Measurements from ENCODE around the gene ARFGEF3.

ARFGEF3 gene

DNA sequence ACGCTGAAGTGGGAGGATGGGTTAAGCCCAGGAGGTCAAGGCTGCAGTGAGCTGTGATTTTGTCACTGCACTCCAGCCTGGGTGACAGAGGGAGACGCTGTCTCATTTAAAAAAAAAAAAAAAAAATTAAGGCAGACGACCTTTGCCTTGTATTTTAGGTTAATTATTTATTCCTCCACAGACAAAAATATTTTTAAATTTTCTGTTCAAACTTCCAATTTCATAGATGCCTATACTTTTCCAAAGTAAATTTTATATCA is 209.6 kb downstream of the ARFGEF3 start:
- TF ChIP-seq, protein P1, sequence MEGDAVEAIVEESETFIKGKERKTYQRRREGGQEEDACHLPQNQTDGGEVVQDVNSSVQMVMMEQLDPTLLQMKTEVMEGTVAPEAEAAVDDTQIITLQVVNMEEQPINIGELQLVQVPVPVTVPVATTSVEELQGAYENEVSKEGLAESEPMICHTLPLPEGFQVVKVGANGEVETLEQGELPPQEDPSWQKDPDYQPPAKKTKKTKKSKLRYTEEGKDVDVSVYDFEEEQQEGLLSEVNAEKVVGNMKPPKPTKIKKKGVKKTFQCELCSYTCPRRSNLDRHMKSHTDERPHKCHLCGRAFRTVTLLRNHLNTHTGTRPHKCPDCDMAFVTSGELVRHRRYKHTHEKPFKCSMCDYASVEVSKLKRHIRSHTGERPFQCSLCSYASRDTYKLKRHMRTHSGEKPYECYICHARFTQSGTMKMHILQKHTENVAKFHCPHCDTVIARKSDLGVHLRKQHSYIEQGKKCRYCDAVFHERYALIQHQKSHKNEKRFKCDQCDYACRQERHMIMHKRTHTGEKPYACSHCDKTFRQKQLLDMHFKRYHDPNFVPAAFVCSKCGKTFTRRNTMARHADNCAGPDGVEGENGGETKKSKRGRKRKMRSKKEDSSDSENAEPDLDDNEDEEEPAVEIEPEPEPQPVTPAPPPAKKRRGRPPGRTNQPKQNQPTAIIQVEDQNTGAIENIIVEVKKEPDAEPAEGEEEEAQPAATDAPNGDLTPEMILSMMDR (IDR thresholded peaks at IDR 0.05; ENCODE audit: low read length, missing control alignments): no peak
- no peak overlapping the region for H3K4me3 ChIP-seq (replicated peaks; ENCODE audit: low read depth, low read length)
- no peak for DNase-seq (ENCODE audit: low read depth)

DNA sequence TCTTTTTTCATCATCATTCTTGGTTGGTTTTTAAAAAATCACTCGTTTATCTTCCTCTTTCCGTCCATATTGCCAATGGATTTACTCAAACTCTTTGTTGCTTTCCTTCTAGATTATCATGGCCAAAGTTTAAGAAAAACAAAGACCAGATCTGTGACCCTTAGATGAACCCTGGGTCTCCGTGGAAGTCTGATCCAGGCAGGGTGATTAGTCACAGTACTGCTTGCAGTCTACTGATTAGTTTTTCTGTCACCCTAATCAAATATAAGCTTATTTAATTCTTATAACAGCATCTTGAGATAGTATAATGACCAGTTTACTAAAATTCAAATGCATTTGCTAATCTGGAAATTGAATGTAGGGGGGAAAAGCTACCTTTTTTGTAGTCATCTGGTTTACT is 210.0 kb downstream of the ARFGEF3 start:
- DNase-seq (ENCODE audit: low read depth): peak; percentile 23
- no peak overlapping the region for H3K4me3 ChIP-seq (replicated peaks; ENCODE audit: low read depth, low read length)
- TF ChIP-seq, protein P1 (IDR thresholded peaks at IDR 0.05; ENCODE audit: low read length, missing control alignments): no peak

DNA sequence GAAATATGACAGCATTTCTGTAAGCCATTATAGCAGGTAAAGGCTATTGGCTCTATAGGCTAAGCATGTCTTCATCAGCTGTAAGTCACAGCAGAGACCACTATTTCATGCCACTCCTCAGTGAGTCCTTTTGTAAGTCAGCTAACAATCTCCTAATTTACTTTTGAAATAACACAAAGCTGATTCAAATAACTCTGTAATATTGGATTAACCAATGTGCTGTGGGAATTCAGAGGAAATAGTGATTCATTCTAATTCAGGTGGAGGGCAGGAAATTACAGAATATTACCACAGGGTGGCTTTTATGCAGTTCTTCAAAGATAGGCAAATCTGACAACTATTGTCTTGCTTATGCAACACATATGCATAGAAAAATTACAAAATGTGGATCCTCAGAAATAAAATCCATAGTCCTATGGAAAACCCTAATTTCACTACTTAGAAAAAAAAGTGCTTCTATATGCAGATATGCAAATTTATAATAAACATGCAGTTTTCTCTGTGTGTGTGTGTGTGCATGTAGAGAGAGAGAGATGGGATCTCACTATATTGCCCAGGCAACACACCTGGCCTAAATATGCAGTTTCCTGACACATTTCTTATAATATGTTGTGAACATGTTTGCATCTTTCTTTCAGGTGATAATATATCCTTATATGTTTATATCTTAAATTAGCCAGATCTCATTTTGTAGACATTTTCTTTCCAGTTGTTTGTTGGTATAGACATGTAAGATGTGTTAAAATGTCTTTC is 211.1 kb downstream of the ARFGEF3 start:
- TF ChIP-seq, protein P1 (IDR thresholded peaks at IDR 0.05; ENCODE audit: low read length, missing control alignments): peak; percentile 23
- DNase-seq (ENCODE audit: low read depth): peak; percentile 65
- no peak overlapping the region for H3K4me3 ChIP-seq (replicated peaks; ENCODE audit: low read depth, low read length)

DNA sequence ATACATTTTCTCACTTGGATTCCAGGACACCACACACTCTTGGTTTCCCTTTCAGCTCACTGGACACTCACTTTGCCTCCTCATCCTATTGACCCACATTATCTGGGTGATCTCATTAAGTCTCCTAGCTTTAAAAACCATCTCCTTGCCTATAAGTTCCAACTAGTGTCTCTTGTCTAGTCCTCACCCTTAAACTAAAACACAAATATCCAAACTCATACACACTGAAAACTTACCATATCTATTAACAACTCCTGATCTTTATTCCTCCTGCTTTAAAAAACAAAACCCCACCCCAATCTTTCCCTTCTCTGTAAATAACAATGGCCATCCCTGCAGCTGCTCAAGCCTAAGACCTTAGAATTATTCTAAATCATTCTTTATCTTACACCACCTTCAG is 212.5 kb downstream of the ARFGEF3 start:
- no peak for DNase-seq (ENCODE audit: low read depth)
- no peak overlapping the region for H3K4me3 ChIP-seq (replicated peaks; ENCODE audit: low read depth, low read length)
- TF ChIP-seq, protein P1 (IDR thresholded peaks at IDR 0.05; ENCODE audit: low read length, missing control alignments): no peak

DNA sequence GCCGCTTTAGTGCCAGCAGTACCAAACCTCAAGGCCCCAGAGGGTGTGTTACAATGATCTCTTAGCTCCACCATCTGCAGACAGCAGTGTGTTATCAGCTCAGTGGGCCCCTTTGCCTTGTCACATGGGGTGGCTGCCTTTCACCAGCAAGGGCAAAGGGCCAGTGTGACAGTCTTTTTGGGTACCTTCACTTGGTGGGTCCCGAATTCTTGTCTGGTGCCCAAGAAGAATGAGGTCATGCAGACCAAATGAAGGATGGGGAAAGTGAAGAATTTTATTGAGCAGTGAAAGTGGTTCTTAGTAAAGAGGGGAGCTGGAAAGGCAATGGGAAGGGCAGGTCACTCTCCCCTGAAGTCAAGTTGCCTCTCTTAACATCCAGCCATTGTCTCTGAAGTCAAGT is 213.1 kb downstream of the ARFGEF3 start:
- no peak overlapping the region for H3K4me3 ChIP-seq (replicated peaks; ENCODE audit: low read depth, low read length)
- DNase-seq (ENCODE audit: low read depth): no peak
- TF ChIP-seq, protein P1 (IDR thresholded peaks at IDR 0.05; ENCODE audit: low read length, missing control alignments): no peak

DNA sequence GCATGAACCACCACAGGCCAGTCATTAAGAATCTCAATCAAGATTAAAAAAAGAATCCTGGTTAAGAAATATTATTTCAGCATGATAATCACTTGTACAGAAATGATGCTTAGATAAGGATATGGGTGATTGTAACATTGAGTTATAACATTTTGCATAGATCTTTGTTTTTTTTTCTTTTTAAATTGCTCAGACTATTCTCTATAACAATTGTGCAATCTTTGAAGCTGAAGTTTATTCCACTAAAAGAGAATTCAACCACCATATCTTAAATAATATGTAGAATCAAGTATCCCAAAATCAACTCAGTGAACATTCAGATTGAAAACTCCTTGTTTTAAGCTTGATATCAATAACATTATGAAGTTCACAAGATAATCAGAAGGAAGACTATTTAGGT is 215.3 kb downstream of the ARFGEF3 start:
- no peak for DNase-seq (ENCODE audit: low read depth)
- no peak overlapping the region for H3K4me3 ChIP-seq (replicated peaks; ENCODE audit: low read depth, low read length)
- TF ChIP-seq, protein P1 (IDR thresholded peaks at IDR 0.05; ENCODE audit: low read length, missing control alignments): no peak

DNA sequence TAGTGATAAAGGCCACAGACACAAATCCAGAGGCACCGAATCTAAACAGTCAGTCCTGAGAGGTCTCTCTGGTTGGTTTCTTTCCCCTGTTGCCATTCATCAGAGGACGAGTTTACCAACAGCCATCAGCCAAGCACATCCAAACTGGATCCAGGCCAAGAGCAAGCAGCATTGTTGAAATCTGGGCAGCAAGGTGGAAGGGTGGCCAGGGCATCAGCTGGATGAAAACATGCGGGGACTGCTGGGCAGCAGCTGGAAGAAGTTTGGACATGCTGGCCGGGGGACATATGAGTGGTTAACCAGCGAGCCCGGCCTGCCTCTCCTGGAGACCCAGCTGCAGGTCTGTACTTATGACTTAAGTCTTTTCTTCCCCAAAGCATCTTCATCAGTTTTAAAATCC is 216.1 kb downstream of the ARFGEF3 start, which contains the start of gene SMIM28:
TSS of gene SMIM28 (plus strand) at position 62 of the 400 bp plus-strand sequence. CDS start at position 230, 168 bp downstream.
- no peak for DNase-seq (ENCODE audit: low read depth)
- no peak within 1 kb of the TSS for H3K4me3 ChIP-seq (replicated peaks; ENCODE audit: low read depth, low read length)
- TF ChIP-seq, protein P1 (IDR thresholded peaks at IDR 0.05; ENCODE audit: low read length, missing control alignments): no peak

All from fibroblast of pulmonary artery (primary cell).